Right lobe of liver (tissue), 6 donors: Measurements from ENCODE around the gene GPRIN3. TPM values are rescaled to one million over a fixed set of nuclear protein-coding genes. Genes with fewer than 3 reads are reported as not detected.

Experiments used
- ATAC-seq, 4 donors: fragments of 200-7000 bp; cut with Tn5 transposase; one replicate each; pipeline ENCODE4 v1.9.1; 2020; ENCODE audit warnings: mild to moderate bottlenecking in 4 of 4, moderate library complexity in 4 of 4
- DNase-seq, 3 donors: peaks; one replicate each; pipeline ENCODE4 v3.0.0-alpha.2; 2020
- H3K27ac ChIP-seq, 3 donors: fragments of 200-600 bp; one replicate each; pipeline ENCODE4 v1.8.0; 2022
- H3K27me3 ChIP-seq, 2 donors: fragments of 200-600 bp; one replicate each; pipeline ENCODE4 v1.8.0; 2022
- H3K36me3 ChIP-seq, 4 donors: fragments of 200-600 bp; sonication (generic) in 1 of 4; one replicate each; pipeline versions ENCODE4 v1.5.1 to v1.8.0; 2017 to 2022; ENCODE audit warnings: control low read depth in 1 of 4
- H3K4me1 ChIP-seq, 4 donors: fragments of 200-600 bp; sonication (generic) in 1 of 4; one replicate each; pipeline versions ENCODE4 v1.5.1 to v1.8.0; 2017 to 2022; ENCODE audit warnings: control low read depth in 1 of 4
- H3K4me3 ChIP-seq, 3 donors: fragments of 200-600 bp; one replicate each; pipeline ENCODE4 v1.8.0; 2022
- H3K9me3 ChIP-seq, 4 donors: fragments of 200-600 bp; sonication (generic) in 1 of 4; one replicate each; pipeline versions ENCODE4 v1.5.1 to v1.8.0; 2017 to 2022; ENCODE audit warnings: control low read depth in 1 of 4
- POLR2A ChIP-seq: fragments of 450-650 bp; IDR thresholded peaks from one replicate; pipeline ENCODE4 v1.6.1; 2017; ENCODE audit warnings: antibody characterized with exemption, mild to moderate bottlenecking
- WGBS: methylation state at CpG from one replicate; pipeline ENCODE4 v1.1.6; 2018; ENCODE audit warnings: low coverage, low lambda C conversion rate; ENCODE audit not compliant: insufficient coverage; ENCODE audit errors: missing lambda C conversion rate; 5-methylcytosine and 5-hydroxymethylcytosine counted together
- intact Hi-C, 2 donors: fragments of 100-400 bp; cut with DNase I; formaldehyde crosslinking; loops; one replicate each; pipeline versions ENCODE4 v1.11.2 to v1.14.1; 2022
- total RNA-seq, 6 experiments: library from RNA; depleted of rRNA in 2 of 6; stranded (reverse); fragments of >200 nt in 2 of 6; fragmentation: NEBNext Ultra II Directional in 3 of 6; extraction: Animal tissue kit (Norgen Biotek cat#: 25700) in 3 of 6; gene quantifications; one replicate each; pipeline versions ENCODE4 v1.1.0 to v1.2.4, GENCODE V29; 2016 to 2023
- TF ChIP-seq, protein P1 (sequence below), 4 donors: fragments of 200-600 bp in 3 of 4; fragments of 450-650 bp in 1 of 4; IDR thresholded peaks; one replicate each; pipeline versions ENCODE4 v1.5.1 to v1.8.0; 2016 to 2022; ENCODE audit warnings: antibody characterized with exemption in 4 of 4, mild to moderate bottlenecking in 2 of 4
- donor health status: DM: no; HTN: yes; CAD: no.
- donor health status: DM: no; HTN: no; CAD: no.
- donor health status: DM: no; HTN: no; CAD: no.
- donor health status: DM: no; HTN: yes; CAD: no.
- donor health status: DM: no; HTN: yes; CAD: no.

The GPRIN3 gene
- total RNA-seq, 6 experiments from 2014 or later: 0.29 to 7.9 (median 3.9) TPM

DNA sequence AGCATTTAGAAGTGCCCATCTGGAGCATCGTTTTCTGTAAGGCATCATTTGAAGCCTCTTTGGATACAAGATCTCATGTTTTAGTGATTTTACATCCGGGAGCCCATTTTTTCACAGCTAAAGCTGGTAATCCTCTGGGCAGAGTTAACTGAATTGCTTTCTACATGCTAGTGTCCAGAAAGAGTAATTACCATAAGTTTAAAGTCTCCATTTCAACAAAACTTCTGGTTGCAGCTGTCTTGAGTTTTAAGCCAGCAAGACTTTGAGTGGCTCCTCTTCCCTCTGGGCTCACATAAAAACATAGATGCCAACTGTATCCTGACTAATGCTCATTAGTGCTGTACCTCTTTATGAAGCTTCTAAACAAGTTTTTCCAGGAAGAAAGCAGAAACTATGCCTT is 65.4 kb downstream of the GPRIN3 start:
- no peaks in the 10 kb centered on the region for H3K4me1 ChIP-seq
- no peak for DNase-seq
- no peaks in the 10 kb centered on the region for H3K36me3 ChIP-seq
- no peak overlapping the region for H3K4me3 ChIP-seq
- no peaks in the 10 kb centered on the region for H3K9me3 ChIP-seq
- no peak for ATAC-seq
- H3K27ac ChIP-seq: no peak overlapping the region
- intact Hi-C loops: no loop called here
- no peak for TF ChIP-seq POLR2A
- TF ChIP-seq, protein P1, sequence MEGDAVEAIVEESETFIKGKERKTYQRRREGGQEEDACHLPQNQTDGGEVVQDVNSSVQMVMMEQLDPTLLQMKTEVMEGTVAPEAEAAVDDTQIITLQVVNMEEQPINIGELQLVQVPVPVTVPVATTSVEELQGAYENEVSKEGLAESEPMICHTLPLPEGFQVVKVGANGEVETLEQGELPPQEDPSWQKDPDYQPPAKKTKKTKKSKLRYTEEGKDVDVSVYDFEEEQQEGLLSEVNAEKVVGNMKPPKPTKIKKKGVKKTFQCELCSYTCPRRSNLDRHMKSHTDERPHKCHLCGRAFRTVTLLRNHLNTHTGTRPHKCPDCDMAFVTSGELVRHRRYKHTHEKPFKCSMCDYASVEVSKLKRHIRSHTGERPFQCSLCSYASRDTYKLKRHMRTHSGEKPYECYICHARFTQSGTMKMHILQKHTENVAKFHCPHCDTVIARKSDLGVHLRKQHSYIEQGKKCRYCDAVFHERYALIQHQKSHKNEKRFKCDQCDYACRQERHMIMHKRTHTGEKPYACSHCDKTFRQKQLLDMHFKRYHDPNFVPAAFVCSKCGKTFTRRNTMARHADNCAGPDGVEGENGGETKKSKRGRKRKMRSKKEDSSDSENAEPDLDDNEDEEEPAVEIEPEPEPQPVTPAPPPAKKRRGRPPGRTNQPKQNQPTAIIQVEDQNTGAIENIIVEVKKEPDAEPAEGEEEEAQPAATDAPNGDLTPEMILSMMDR (IDR thresholded peaks at IDR 0.05): no peak
- WGBS: 83% methylated on average over 2 of the region's 2 CpGs
- no peaks in the 10 kb centered on the region for H3K27me3 ChIP-seq

DNA sequence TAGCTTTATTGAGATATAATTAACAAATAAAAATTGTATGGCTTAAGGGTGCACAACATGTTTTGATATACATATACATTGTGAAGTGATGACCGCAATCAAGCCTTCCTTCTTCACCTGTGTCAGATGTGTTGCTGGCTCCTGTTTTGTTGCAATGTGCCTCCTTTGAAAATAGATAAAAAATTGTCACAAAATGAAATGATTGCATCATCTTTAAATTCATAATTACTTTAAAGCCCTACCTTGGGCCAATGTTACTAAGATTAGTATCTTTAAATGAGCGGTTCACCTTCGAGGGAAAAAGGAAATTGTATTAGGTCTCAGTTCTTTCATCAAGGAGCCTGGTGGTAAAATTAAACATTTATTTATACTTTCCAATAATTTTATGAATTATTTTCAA is 77.3 kb downstream of the GPRIN3 start:
- H3K4me1 ChIP-seq: no peaks in the 10 kb centered on the region
- TF ChIP-seq POLR2A: no peak
- TF ChIP-seq, protein P1 (IDR thresholded peaks at IDR 0.05): no peak
- DNase-seq (no peak), ATAC-seq (no peak)
- H3K4me3 ChIP-seq: no peak overlapping the region
- WGBS: 95% methylated on average over 3 of the region's 3 CpGs
- H3K27ac ChIP-seq: no peak overlapping the region
- H3K9me3 ChIP-seq: no peaks in the 10 kb centered on the region
- H3K36me3 ChIP-seq: no peaks in the 10 kb centered on the region
- intact Hi-C loops: no loop called here
- no peaks in the 10 kb centered on the region for H3K27me3 ChIP-seq

DNA sequence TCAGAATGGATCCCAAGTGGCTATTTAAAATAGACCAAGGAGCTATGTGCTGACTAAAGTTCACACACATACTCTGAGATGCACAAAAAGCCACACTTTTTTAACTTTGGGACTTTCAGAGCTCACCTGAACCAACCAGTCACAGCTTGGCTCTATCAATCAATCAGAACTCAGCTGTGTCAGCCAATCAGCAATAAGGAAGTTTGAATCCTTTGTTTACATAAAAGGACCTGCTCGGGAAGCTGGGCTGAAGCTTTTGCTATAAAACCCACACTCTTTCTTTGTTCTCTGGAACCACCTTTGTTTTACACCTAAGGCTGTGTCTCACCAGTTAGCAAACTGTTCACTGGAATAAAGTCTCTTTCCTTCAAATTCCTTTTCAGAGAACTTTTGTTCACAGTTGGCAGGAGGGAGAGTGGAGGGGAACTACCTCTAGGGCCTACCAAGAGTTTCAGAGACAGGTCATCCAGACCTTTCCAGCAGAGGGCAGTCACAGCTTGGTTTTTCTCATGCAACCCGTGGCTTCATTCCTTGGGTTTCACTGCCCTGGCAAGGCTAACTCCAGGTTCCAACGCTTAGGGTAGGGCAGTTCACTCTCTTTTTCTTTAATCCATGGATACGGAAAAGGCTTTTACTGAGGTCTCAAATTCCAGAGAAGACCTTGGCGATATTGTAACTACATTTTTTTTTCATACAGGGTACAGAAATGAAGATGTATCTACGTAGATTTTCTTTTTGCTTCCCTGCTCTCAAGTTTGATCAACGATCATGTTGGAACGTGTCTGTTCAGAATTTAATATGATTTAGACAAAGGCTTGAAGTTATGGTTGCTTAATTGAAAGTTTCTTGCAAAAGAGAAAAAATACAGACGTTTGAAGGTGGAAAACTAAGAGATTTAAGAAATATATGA is 80.7 kb downstream of the GPRIN3 start:
- no peaks in the 10 kb centered on the region for H3K4me1 ChIP-seq
- no peak overlapping the region for H3K4me3 ChIP-seq
- 26% methylated on average over 9 of the region's 9 CpGs for WGBS
- DNase-seq (peak; percentile 69 to 82 (median 71)), ATAC-seq (peak; percentile 100)
- H3K27me3 ChIP-seq: no peaks in the 10 kb centered on the region
- H3K9me3 ChIP-seq: no peaks in the 10 kb centered on the region
- no peak for TF ChIP-seq POLR2A
- TF ChIP-seq, protein P1 (IDR thresholded peaks at IDR 0.05): peak; percentile 77 to 89 (median 82)
- no peaks in the 10 kb centered on the region for H3K36me3 ChIP-seq
- no peak overlapping the region for H3K27ac ChIP-seq
- intact Hi-C loops: loop anchor here in 1 of 2 donors (10.0 kb wide), 1 partner anchor 208 kb away; no protein-coding TSS in a partner anchor

DNA sequence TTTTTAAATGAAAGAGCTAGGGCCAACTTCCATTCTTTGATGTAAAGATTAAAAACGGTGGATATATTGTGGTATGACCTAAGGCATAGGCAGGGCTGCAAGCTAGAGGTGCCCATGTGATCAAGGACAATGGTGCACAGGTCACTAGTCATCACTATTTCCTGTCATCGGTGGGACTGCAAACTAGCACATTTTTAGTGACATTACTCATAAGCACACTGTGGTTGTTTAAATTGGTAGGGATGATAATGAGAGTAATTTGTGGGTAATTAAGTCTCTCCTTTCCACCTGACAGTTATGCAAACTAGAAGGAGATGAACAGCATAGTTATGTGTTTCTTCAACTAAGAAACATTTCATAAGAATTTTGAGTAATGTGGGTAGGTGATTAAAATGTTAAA is 85.4 kb downstream of the GPRIN3 start:
- Histone ChIP-seq H3K4me3 (no peak overlapping the region), H3K4me1 (no peaks in the 10 kb centered on the region), H3K36me3 (no peaks in the 10 kb centered on the region), H3K27ac (no peak overlapping the region), H3K27me3 (no peaks in the 10 kb centered on the region), H3K9me3 (no peaks in the 10 kb centered on the region)
- ATAC-seq: peak in 1 of 4 donors; percentile 21
- TF ChIP-seq, protein P1 (IDR thresholded peaks at IDR 0.05): no peak
- no peak for TF ChIP-seq POLR2A
- intact Hi-C loops: loop anchor here in 1 of 2 donors (10.0 kb wide), 1 partner anchor 213 kb away; no protein-coding TSS in a partner anchor
- 44% methylated on average over 2 of the region's 2 CpGs for WGBS
- DNase-seq: no peak
